ENCODE measurements around the gene TMEM121B.

The TMEM121B gene

GRCh38 chr22:17087498-17088131 lies 33.5 kb downstream of the TMEM121B start:
- DNase-seq, result no peak

- DNase-seq, result no peak
Observed at GRCh38 chr22:17086788-17087497, 34.2 kb downstream of the TMEM121B start.

GRCh38 chr22:17086296-17086695 lies 34.9 kb downstream of the TMEM121B start:
- no peak for DNase-seq

GRCh38 chr22:17085277-17086181 lies 35.6 kb downstream of the TMEM121B start:
- no peak for DNase-seq

- peak; percentile 73 for DNase-seq
Observed at GRCh38 chr22:17084554-17085276, 36.4 kb downstream of the TMEM121B start, which contains the start of gene IL17RA. Gene IL17RA (plus strand): TSS chr22:17085000. CDS start chr22:17085092, 92 bp downstream.

GRCh38 chr22:17083811-17084441 lies 37.2 kb downstream of the TMEM121B start:
- no peak for DNase-seq

- no peak for DNase-seq
Observed at GRCh38 chr22:17083255-17083654, 37.9 kb downstream of the TMEM121B start.

- DNase-seq, result no peak
Observed at GRCh38 chr22:17079572-17079971, 41.6 kb downstream of the TMEM121B start.

- DNase-seq, result no peak
Observed at GRCh38 chr22:17077255-17077654, 43.9 kb downstream of the TMEM121B start.

GRCh38 chr22:17074648-17075002 lies 46.5 kb downstream of the TMEM121B start:
- no peak for DNase-seq

GRCh38 chr22:17072877-17073276 lies 48.3 kb downstream of the TMEM121B start:
- no peak for DNase-seq

Measured in NCI-H2081 treated with DMSO at 0.1 percent for 48 hours (cell line).